Measurements from ENCODE around the gene CISD3. TPM values are rescaled to one million over a fixed set of nuclear protein-coding genes. Genes with fewer than 3 reads are reported as not detected.

Gene CISD3
- total RNA-seq, 2 donors from 2014 or later, result 17.2 to 20.0 TPM

- no peak for DNase-seq (ENCODE audit: low spot score)
- peak overlapping the region in 1 of 2 donors; percentile 86 for H3K27ac ChIP-seq
- H3K4me3 ChIP-seq, result no peak overlapping the region
- no peaks in the 10 kb centered on the region for H3K9me3 ChIP-seq
- TF ChIP-seq, protein P1, sequence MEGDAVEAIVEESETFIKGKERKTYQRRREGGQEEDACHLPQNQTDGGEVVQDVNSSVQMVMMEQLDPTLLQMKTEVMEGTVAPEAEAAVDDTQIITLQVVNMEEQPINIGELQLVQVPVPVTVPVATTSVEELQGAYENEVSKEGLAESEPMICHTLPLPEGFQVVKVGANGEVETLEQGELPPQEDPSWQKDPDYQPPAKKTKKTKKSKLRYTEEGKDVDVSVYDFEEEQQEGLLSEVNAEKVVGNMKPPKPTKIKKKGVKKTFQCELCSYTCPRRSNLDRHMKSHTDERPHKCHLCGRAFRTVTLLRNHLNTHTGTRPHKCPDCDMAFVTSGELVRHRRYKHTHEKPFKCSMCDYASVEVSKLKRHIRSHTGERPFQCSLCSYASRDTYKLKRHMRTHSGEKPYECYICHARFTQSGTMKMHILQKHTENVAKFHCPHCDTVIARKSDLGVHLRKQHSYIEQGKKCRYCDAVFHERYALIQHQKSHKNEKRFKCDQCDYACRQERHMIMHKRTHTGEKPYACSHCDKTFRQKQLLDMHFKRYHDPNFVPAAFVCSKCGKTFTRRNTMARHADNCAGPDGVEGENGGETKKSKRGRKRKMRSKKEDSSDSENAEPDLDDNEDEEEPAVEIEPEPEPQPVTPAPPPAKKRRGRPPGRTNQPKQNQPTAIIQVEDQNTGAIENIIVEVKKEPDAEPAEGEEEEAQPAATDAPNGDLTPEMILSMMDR (IDR thresholded peaks at IDR 0.05), result no peak
- peaks cover 0 to 57% of the 10 kb centered on the region in 2 donors for H3K4me1 ChIP-seq
- peaks cover 59% of the 10 kb centered on the region for H3K36me3 ChIP-seq
- H3K27me3 ChIP-seq, result no peaks in the 10 kb centered on the region
Measured at GRCh38 chr17:38710604-38710962, 19.6 kb upstream of the CISD3 start.

DNA sequence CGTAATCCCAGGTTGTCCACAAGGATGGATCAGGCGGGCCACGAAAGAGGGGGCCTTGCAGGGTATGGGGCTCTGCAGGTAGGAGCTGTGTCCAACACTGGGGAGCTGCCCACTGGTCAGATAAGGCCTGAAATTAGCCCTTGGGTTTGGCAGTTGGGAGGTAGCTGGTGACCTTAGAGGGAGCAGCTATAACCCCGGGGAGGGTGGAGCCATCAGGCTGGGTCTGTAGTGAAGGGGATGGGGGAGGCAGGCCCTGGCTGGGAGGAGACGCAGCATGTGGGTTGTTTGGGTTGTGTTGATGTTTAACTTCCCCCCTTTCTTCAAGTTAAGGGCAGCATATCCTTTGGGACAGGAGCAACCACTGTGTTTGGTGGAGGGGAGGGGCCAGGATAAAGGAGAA, 19.2 kb upstream of the CISD3 start:
- Histone ChIP-seq H3K27me3 (no peaks in the 10 kb centered on the region), H3K9me3 (no peaks in the 10 kb centered on the region), H3K4me1 (peaks cover 0 to 57% of the 10 kb centered on the region in 2 donors), H3K36me3 (peaks cover 63% of the 10 kb centered on the region), H3K27ac (peak overlapping the region in 1 of 2 donors; percentile 86), H3K4me3 (no peak overlapping the region)
- DNase-seq (ENCODE audit: low spot score), result no peak
- TF ChIP-seq, protein P1 (IDR thresholded peaks at IDR 0.05), result no peak

- TF ChIP-seq, protein P1 (IDR thresholded peaks at IDR 0.05), result no peak
- no peak for DNase-seq (ENCODE audit: low spot score)
- no peaks in the 10 kb centered on the region for H3K27me3 ChIP-seq
- H3K36me3 ChIP-seq, result peaks cover 73% of the 10 kb centered on the region
- no peaks in the 10 kb centered on the region for H3K9me3 ChIP-seq
- H3K27ac ChIP-seq, result peak overlapping the region; percentile 54 to 86
- H3K4me1 ChIP-seq, result peaks cover 0 to 48% of the 10 kb centered on the region in 2 donors
- H3K4me3 ChIP-seq, result no peak overlapping the region
Measured at GRCh38 chr17:38711792-38712571, 18.2 kb upstream of the CISD3 start.

- Histone ChIP-seq H3K27me3 (no peaks in the 10 kb centered on the region), H3K36me3 (peaks cover 79% of the 10 kb centered on the region), H3K27ac (peak overlapping the region; percentile 53 to 86), H3K4me1 (peaks cover 0 to 41% of the 10 kb centered on the region in 2 donors), H3K9me3 (no peaks in the 10 kb centered on the region), H3K4me3 (no peak overlapping the region)
- no peak for DNase-seq (ENCODE audit: low spot score)
- TF ChIP-seq, protein P1 (IDR thresholded peaks at IDR 0.05), result no peak
Measured at GRCh38 chr17:38712593-38712992, 17.5 kb upstream of the CISD3 start.

- H3K4me3 ChIP-seq, result no peak overlapping the region
- H3K27me3 ChIP-seq, result no peaks in the 10 kb centered on the region
- peak overlapping the region in 1 of 2 donors; percentile 86 for H3K27ac ChIP-seq
- H3K9me3 ChIP-seq, result no peaks in the 10 kb centered on the region
- TF ChIP-seq, protein P1 (IDR thresholded peaks at IDR 0.05), result no peak
- H3K36me3 ChIP-seq, result peaks cover 79% of the 10 kb centered on the region
- DNase-seq (ENCODE audit: low spot score), result no peak
- H3K4me1 ChIP-seq, result peaks cover 0 to 38% of the 10 kb centered on the region in 2 donors
Measured at GRCh38 chr17:38713456-38714075, 16.6 kb upstream of the CISD3 start.

Measured in right atrium auricular region (tissue), 2 donors.